Effector memory CD8-positive, alpha-beta T cell (primary cell): Measurements from ENCODE around the gene EPHA8.

ENCODE experiments used
- ATAC-seq: fragments of 150-1000 bp; cut with Tn5 transposase; replicated peaks from 2 replicates; pipeline ENCODE4 v1.10.0; 2021; ENCODE audit warnings: mild to moderate bottlenecking, moderate library complexity
- DNase-seq, 3 experiments: peaks; one replicate each; pipeline ENCODE4 v3.0.0; 2021
- H3K27ac Mint-ChIP-seq, 2 donors: one replicate each; pipeline ENCODE4 v1.8.0; 2022; ENCODE audit warnings: mild to moderate bottlenecking in 2 of 2, mixed read lengths in 2 of 2, moderate library complexity in 2 of 2
- H3K27me3 Mint-ChIP-seq, 2 donors: one replicate each; pipeline ENCODE4 v1.8.0; 2022; ENCODE audit warnings: mixed read lengths in 2 of 2
- H3K36me3 Mint-ChIP-seq: one replicate; pipeline ENCODE4 v1.8.0; 2022; ENCODE audit warnings: mild to moderate bottlenecking, moderate library complexity, mixed read lengths; ENCODE audit not compliant: insufficient read depth
- H3K4me1 Mint-ChIP-seq, 2 donors: one replicate each; pipeline ENCODE4 v1.8.0; 2022; ENCODE audit warnings: low read depth in 2 of 2, mixed read lengths in 2 of 2
- H3K4me3 Mint-ChIP-seq, 2 donors: one replicate each; pipeline ENCODE4 v1.8.0; 2022; ENCODE audit warnings: mild to moderate bottlenecking in 2 of 2, mixed read lengths in 2 of 2, moderate library complexity in 2 of 2
- H3K9me3 Mint-ChIP-seq, 2 donors: one replicate each; pipeline ENCODE4 v1.8.0; 2022; ENCODE audit warnings: mixed read lengths in 2 of 2
- total RNA-seq, 9 experiments: gene quantifications; one replicate each; lab custom pipeline; 2026; lab: John Stamatoyannopoulos, UW

EPHA8 gene
- 0 to 0.18 (median 0) reads per million in 9 experiments for total RNA-seq

DNA sequence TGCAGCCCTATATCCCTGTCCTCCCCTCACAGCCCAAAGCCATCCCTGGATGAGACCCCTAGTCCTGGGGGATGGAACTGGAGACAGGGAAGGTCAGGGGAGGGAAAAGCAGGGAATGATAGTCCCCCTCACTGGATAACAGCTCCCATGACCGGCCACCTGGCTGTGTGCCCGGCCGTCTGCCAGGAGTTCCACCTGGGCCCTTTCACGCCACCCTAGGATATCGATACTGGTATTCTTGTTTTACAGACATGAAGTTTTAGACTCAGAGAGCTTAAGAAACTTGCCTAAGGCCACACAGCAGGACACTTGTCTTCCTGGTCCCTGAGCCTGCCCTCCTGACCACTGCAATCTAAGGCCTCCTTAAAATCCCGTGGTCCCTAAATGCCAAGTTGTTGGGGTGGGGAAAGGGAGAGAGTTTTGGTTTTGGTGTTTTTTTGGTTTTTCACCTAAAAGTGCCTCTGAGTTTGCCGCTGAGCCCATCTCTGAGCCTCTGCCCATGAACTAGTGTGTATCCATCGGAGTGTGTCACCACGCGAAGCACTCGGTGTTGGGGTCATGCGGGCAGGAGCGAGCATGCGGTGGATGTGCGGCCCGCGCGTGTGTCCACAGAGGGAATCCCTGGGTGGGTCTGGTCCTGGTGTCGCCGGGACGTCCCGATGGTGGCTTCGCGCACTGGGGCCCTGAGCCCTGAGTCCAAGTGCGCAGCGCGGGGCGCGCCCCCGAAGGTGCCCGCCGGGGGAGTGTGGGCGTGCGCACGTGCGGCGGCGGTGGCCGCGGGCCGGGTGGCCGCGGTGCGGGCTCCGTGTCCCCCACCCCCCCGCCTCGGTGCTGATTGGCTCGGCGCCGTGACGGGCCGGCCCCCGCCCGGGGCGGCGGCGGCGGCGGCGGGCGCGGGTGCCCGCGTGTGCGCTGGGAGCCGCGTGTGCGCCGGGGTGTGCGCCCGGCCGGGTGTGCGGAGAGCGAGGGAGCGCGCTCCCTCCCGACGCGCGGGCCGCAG, at the start of gene EPHA8:
TSS of gene EPHA8 (plus strand) at position 906 of the 1,000 bp plus-strand sequence. CDS start 147 bp downstream, outside the sequence.
- Mint-ChIP-seq H3K4me1 (peaks cover 0 to 3% of the 10 kb centered on the region in 2 donors), H3K27ac (no peak within 1 kb of the TSS), H3K4me3 (no peak within 1 kb of the TSS), H3K36me3 (no peaks in the 10 kb centered on the region), H3K9me3 (no peaks in the 10 kb centered on the region), H3K27me3 (peaks cover 68 to 92% of the 10 kb centered on the region in 2 donors)
- DNase-seq: no peak
- no peak for ATAC-seq

GRCh38 chr1:22516906-22517571, 46.2 kb upstream of the EPHA8 start:
- ATAC-seq: no peak
- Mint-ChIP-seq H3K36me3 (peaks cover 32% of the 10 kb centered on the region), H3K27me3 (no peaks in the 10 kb centered on the region), H3K9me3 (no peaks in the 10 kb centered on the region), H3K4me3 (no peak overlapping the region), H3K4me1 (no peaks in the 10 kb centered on the region), H3K27ac (no peak overlapping the region)
- DNase-seq: no peak

DNA sequence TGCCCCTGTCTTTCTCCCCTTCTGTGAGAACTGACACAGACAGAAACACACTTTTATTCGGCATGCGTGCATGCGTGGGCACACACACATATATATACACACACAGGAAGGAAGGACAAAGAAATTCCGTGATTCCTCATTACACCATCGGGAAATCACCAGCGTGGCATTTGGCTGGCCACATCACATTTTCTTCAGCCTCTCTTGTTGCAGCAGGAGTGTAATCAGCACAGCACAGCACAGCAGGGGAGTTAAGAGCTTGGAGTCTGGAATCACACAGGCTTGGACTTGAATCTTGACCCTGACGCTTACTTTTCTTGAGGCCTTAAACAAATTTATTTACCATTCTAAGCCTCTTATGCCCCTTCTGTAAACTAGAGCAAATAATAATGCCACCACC, 45.3 kb upstream of the EPHA8 start:
- H3K36me3 Mint-ChIP-seq: peaks cover 41% of the 10 kb centered on the region
- H3K4me3 Mint-ChIP-seq: no peak overlapping the region
- ATAC-seq (no peak), DNase-seq (no peak)
- no peaks in the 10 kb centered on the region for H3K27me3 Mint-ChIP-seq
- no peak overlapping the region for H3K27ac Mint-ChIP-seq
- no peaks in the 10 kb centered on the region for H3K9me3 Mint-ChIP-seq
- H3K4me1 Mint-ChIP-seq: no peaks in the 10 kb centered on the region

DNA sequence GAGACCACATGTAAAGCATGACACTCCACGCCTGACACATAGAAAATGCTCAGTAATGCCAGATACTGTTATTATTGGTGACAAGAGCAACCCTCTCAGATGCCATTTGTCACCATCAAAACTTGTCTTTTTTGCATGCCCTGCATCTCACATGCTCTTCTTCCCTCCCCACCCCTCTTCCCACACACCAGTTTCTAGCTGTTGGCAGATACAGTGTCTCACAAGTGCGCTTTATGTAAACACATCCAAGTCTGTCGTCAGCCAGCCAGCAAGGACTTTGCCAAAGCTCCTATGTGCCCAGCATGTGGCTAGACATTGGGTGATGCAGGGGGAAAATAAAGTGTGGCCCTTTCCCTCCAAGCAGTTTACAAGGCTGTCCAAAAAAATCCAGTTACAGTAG, 44.9 kb upstream of the EPHA8 start:
- Mint-ChIP-seq H3K27ac (no peak overlapping the region), H3K4me3 (no peak overlapping the region), H3K9me3 (no peaks in the 10 kb centered on the region), H3K27me3 (no peaks in the 10 kb centered on the region), H3K4me1 (no peaks in the 10 kb centered on the region), H3K36me3 (peaks cover 46% of the 10 kb centered on the region)
- ATAC-seq (no peak), DNase-seq (no peak)

DNA sequence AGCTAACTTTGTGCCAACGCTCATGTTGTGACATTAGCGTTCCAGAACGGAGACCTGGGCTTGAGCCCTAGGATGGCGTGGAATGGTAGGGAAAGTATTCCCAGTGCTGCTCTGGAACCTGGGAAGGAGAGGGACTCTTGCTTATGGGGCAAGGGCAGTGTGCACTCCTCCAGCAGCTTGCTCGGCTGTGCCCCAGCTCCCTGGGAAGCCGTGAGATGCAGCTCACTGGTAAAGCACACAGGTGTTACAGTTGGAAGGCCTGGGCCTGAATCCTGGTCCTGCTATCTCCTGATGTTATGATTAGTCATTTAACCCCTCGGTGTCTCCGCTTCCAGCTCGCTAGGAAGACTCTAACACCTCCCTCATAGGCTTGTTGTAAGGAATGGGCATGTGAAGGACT, 42.4 kb upstream of the EPHA8 start:
- no peaks in the 10 kb centered on the region for H3K9me3 Mint-ChIP-seq
- peaks cover 58% of the 10 kb centered on the region for H3K36me3 Mint-ChIP-seq
- no peak overlapping the region for H3K27ac Mint-ChIP-seq
- DNase-seq: no peak
- no peaks in the 10 kb centered on the region for H3K27me3 Mint-ChIP-seq
- no peak overlapping the region for H3K4me3 Mint-ChIP-seq
- no peak for ATAC-seq
- H3K4me1 Mint-ChIP-seq: no peaks in the 10 kb centered on the region

GRCh38 chr1:22521692-22522091, 41.6 kb upstream of the EPHA8 start:
- DNase-seq (no peak), ATAC-seq (no peak)
- Mint-ChIP-seq H3K27ac (no peak overlapping the region), H3K27me3 (no peaks in the 10 kb centered on the region), H3K36me3 (peaks cover 62% of the 10 kb centered on the region), H3K4me1 (no peaks in the 10 kb centered on the region), H3K9me3 (no peaks in the 10 kb centered on the region), H3K4me3 (no peak overlapping the region)

DNA sequence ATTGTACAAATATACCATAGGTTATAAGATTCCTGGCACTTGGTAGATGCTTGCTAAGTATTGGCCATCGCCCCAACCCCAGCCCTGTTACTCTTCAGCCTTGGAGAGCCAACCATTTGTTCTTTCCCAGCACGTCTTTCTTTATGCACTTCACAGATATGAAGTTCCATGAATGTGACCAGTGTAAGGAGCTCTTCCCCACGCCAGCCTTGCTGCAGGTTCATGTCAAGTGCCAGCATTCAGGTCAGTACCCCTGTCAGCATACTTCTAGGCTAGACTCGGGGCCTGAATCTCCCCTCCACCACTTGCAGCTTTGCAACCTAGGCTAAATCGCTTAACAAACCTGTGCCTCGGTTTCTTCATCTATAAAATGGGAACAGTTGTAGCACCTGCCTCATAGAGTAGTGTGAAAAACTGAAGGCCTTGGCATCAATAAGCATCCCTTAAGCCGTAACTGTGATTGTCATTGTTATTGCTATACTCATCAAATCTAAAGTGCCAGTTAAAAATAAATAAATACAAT, 41.0 kb upstream of the EPHA8 start:
- no peak for DNase-seq
- H3K27ac Mint-ChIP-seq: no peak overlapping the region
- no peak for ATAC-seq
- H3K36me3 Mint-ChIP-seq: peaks cover 57% of the 10 kb centered on the region
- no peaks in the 10 kb centered on the region for H3K27me3 Mint-ChIP-seq
- H3K4me1 Mint-ChIP-seq: no peaks in the 10 kb centered on the region
- H3K4me3 Mint-ChIP-seq: no peak overlapping the region
- no peaks in the 10 kb centered on the region for H3K9me3 Mint-ChIP-seq

DNA sequence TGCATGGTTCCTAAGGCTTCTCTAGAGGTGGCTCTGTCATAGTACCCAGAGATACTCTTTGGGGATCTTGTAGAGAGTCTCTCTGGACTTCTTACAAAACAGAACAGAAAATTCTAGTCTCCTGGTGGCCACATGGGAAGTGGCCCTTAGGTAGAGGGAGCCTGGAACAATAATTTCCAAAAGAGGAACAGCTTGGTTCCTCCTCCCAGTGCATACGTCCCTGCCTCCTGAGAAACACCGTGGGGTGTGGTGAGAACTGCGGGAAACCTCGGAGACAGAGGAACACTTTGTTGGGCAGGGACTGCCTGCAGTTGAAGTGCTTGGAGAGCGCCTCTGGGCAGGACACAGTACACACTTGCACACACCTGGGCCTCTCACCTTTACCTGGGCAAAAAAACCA, 38.8 kb upstream of the EPHA8 start:
- DNase-seq: no peak
- Mint-ChIP-seq H3K4me1 (no peaks in the 10 kb centered on the region), H3K27me3 (no peaks in the 10 kb centered on the region), H3K9me3 (no peaks in the 10 kb centered on the region), H3K36me3 (peaks cover 51% of the 10 kb centered on the region), H3K4me3 (no peak overlapping the region), H3K27ac (no peak overlapping the region)
- no peak for ATAC-seq

DNA sequence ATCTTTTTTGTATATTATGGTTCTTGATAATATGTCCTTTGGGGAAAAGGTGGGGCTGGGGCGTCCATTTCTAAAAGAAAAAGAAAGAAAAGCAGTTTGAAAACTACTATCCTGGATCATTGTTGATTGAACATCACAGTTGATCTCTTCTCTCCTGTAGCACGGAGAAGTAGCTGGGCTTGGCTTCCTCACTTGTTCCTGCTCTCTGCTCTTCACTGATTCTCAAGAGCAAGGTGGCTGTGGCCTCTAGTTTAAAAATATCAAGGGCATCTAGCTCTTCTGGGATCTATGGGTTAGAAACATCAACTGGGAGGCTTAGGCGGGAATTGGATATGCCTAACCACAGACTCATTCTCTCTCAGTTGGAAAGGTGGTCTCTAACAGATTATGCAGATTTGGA, 38.1 kb upstream of the EPHA8 start:
- no peak overlapping the region for H3K27ac Mint-ChIP-seq
- H3K36me3 Mint-ChIP-seq: peaks cover 51% of the 10 kb centered on the region
- H3K27me3 Mint-ChIP-seq: no peaks in the 10 kb centered on the region
- H3K4me1 Mint-ChIP-seq: no peaks in the 10 kb centered on the region
- ATAC-seq (no peak), DNase-seq (no peak)
- no peak overlapping the region for H3K4me3 Mint-ChIP-seq
- H3K9me3 Mint-ChIP-seq: no peaks in the 10 kb centered on the region

GRCh38 chr1:22525646-22526045, 37.6 kb upstream of the EPHA8 start:
- Mint-ChIP-seq H3K9me3 (no peaks in the 10 kb centered on the region), H3K36me3 (peaks cover 50% of the 10 kb centered on the region), H3K27me3 (no peaks in the 10 kb centered on the region), H3K4me3 (no peak overlapping the region), H3K4me1 (no peaks in the 10 kb centered on the region), H3K27ac (no peak overlapping the region)
- DNase-seq (no peak), ATAC-seq (no peak)

GRCh38 chr1:22526098-22526497, 37.2 kb upstream of the EPHA8 start:
- peaks cover 48% of the 10 kb centered on the region for H3K36me3 Mint-ChIP-seq

GRCh38 chr1:22526677-22527076, 36.6 kb upstream of the EPHA8 start:
- no peaks in the 10 kb centered on the region for H3K4me1 Mint-ChIP-seq
- H3K9me3 Mint-ChIP-seq: no peaks in the 10 kb centered on the region
- DNase-seq: no peak
- no peak for ATAC-seq
- H3K27ac Mint-ChIP-seq: no peak overlapping the region
- no peak overlapping the region for H3K4me3 Mint-ChIP-seq
- H3K27me3 Mint-ChIP-seq: no peaks in the 10 kb centered on the region
- peaks cover 44% of the 10 kb centered on the region for H3K36me3 Mint-ChIP-seq

More at GRCh38 chr1:22526098-22526497, 37.2 kb upstream of the EPHA8 start:
- H3K9me3 Mint-ChIP-seq: no peaks in the 10 kb centered on the region
- H3K4me3 Mint-ChIP-seq: no peak overlapping the region
- DNase-seq (no peak), ATAC-seq (no peak)
- H3K27ac Mint-ChIP-seq: no peak overlapping the region
- H3K27me3 Mint-ChIP-seq: no peaks in the 10 kb centered on the region
- H3K4me1 Mint-ChIP-seq: no peaks in the 10 kb centered on the region

- no peaks in the 10 kb centered on the region for H3K27me3 Mint-ChIP-seq
- no peaks in the 10 kb centered on the region for H3K9me3 Mint-ChIP-seq
- no peak overlapping the region for H3K4me3 Mint-ChIP-seq
- H3K27ac Mint-ChIP-seq: no peak overlapping the region
- H3K4me1 Mint-ChIP-seq: no peaks in the 10 kb centered on the region
- peaks cover 40% of the 10 kb centered on the region for H3K36me3 Mint-ChIP-seq
- ATAC-seq (no peak), DNase-seq (no peak)
Observed at GRCh38 chr1:22527122-22527521, 36.2 kb upstream of the EPHA8 start.
